ENCODE measurements around the gene WASHC4.

DNA sequence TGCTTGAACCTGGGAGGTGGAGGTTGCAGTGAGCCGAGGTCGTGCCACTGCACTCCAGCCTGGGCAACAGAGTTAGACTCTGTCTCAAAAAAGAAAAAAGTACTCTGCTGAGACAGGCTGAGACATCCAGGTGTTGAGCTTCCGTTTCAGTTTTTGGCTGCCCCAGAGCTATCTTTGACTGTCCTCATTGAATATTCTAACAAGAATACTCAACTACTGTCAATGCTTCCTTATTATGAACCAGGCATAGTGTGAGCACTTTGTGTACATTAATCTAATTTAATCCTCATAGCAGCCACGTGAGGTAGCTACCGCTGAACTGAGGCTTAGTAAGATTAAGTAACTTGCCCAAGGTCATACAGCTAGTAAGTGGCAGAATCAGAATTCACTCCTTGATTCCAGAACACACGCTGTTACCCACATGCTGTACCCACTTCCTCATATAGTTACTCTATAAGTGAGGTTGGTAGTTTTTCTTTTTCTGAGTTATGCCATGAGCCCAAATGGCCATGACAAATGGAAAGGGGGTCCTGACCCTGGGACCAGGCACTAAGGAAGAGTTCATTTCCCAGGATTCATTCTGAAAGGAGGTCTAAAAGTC, 34.5 kb upstream of the WASHC4 start:
- TF ChIP-seq POLR2AphosphoS5 (IDR thresholded peaks at IDR 0.05; ENCODE audit: low read depth, low read length), result no peak
- TF ChIP-seq RAD21 (IDR thresholded peaks at IDR 0.05; ENCODE audit: low read length), result no peak
- TF ChIP-seq EP300 (IDR thresholded peaks at IDR 0.05; ENCODE audit: borderline replicate concordance in 1 of 2, low read depth in 1 of 2, low read length in 1 of 2), result no peak
- TF ChIP-seq GABPA (IDR thresholded peaks at IDR 0.05; ENCODE audit: low read depth), result no peak
- TF ChIP-seq TAF1 (IDR thresholded peaks at IDR 0.05; ENCODE audit: borderline replicate concordance, low read depth, low read length), result no peak
- TF ChIP-seq, protein P1, sequence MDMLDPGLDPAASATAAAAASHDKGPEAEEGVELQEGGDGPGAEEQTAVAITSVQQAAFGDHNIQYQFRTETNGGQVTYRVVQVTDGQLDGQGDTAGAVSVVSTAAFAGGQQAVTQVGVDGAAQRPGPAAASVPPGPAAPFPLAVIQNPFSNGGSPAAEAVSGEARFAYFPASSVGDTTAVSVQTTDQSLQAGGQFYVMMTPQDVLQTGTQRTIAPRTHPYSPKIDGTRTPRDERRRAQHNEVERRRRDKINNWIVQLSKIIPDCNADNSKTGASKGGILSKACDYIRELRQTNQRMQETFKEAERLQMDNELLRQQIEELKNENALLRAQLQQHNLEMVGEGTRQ (IDR thresholded peaks at IDR 0.05; ENCODE audit: borderline replicate concordance, low read depth, low read length), result no peak
- TF ChIP-seq, protein P2, sequence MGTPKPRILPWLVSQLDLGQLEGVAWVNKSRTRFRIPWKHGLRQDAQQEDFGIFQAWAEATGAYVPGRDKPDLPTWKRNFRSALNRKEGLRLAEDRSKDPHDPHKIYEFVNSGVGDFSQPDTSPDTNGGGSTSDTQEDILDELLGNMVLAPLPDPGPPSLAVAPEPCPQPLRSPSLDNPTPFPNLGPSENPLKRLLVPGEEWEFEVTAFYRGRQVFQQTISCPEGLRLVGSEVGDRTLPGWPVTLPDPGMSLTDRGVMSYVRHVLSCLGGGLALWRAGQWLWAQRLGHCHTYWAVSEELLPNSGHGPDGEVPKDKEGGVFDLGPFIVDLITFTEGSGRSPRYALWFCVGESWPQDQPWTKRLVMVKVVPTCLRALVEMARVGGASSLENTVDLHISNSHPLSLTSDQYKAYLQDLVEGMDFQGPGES (IDR thresholded peaks at IDR 0.05; ENCODE audit: low read depth, low read length), result no peak
- TF ChIP-seq EZH2phosphoT487 (IDR thresholded peaks at IDR 0.05; ENCODE audit: borderline replicate concordance, low read depth), result no peak
- TF ChIP-seq, protein P3, sequence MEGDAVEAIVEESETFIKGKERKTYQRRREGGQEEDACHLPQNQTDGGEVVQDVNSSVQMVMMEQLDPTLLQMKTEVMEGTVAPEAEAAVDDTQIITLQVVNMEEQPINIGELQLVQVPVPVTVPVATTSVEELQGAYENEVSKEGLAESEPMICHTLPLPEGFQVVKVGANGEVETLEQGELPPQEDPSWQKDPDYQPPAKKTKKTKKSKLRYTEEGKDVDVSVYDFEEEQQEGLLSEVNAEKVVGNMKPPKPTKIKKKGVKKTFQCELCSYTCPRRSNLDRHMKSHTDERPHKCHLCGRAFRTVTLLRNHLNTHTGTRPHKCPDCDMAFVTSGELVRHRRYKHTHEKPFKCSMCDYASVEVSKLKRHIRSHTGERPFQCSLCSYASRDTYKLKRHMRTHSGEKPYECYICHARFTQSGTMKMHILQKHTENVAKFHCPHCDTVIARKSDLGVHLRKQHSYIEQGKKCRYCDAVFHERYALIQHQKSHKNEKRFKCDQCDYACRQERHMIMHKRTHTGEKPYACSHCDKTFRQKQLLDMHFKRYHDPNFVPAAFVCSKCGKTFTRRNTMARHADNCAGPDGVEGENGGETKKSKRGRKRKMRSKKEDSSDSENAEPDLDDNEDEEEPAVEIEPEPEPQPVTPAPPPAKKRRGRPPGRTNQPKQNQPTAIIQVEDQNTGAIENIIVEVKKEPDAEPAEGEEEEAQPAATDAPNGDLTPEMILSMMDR (IDR thresholded peaks at IDR 0.05), result no peak
- TF ChIP-seq NRF1 (IDR thresholded peaks at IDR 0.05; ENCODE audit: low read depth, low read length), result no peak
- no peak for TF ChIP-seq RCOR1 (IDR thresholded peaks at IDR 0.05; ENCODE audit: low read length)

Data from SK-N-SH (cell line).